ENCODE data around the gene USH2A. TPM values are rescaled to one million over a fixed set of nuclear protein-coding genes. Genes with fewer than 3 reads are reported as not detected.
A peak's percentile ranks its signal among the peaks of the same experiment; 100 is the strongest.

USH2A gene
- total RNA-seq, 1 donor from 2014 or later: 0.04 TPM

- Mint-ChIP-seq H3K9me3 (no peaks in the 10 kb centered on the region), H3K27ac (no peak overlapping the region), H3K4me3 (no peak overlapping the region), H3K36me3 (no peaks in the 10 kb centered on the region), H3K4me1 (peaks cover 23% of the 10 kb centered on the region), H3K27me3 (ENCODE audit: insufficient read depth, low read depth) (no peaks in the 10 kb centered on the region)
- Histone ChIP-seq H3K4me2 (no peak overlapping the region), H3F3A (ENCODE audit: low read depth) (no peaks in the 10 kb centered on the region), H3K9ac (no peak overlapping the region), H3K36me3 (no peaks in the 10 kb centered on the region), H3K27me3 (no peaks in the 10 kb centered on the region), H3K4me1 (no peaks in the 10 kb centered on the region), H3K79me2 (ENCODE audit: low read depth) (no peaks in the 10 kb centered on the region), H3K27ac (no peak overlapping the region), H4K20me1 (ENCODE audit: low read depth) (no peaks in the 10 kb centered on the region), H3K9me3 (ENCODE audit: low read depth) (no peaks in the 10 kb centered on the region), H3K4me3 (no peak overlapping the region), H2AFZ (replicated peaks) (no peak overlapping the region)
- DNase-seq (ENCODE audit: low spot score): no peak
- TF ChIP-seq, protein P1, sequence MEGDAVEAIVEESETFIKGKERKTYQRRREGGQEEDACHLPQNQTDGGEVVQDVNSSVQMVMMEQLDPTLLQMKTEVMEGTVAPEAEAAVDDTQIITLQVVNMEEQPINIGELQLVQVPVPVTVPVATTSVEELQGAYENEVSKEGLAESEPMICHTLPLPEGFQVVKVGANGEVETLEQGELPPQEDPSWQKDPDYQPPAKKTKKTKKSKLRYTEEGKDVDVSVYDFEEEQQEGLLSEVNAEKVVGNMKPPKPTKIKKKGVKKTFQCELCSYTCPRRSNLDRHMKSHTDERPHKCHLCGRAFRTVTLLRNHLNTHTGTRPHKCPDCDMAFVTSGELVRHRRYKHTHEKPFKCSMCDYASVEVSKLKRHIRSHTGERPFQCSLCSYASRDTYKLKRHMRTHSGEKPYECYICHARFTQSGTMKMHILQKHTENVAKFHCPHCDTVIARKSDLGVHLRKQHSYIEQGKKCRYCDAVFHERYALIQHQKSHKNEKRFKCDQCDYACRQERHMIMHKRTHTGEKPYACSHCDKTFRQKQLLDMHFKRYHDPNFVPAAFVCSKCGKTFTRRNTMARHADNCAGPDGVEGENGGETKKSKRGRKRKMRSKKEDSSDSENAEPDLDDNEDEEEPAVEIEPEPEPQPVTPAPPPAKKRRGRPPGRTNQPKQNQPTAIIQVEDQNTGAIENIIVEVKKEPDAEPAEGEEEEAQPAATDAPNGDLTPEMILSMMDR (IDR thresholded peaks at IDR 0.05): no peak
- TF ChIP-seq EZH2phosphoT487 (IDR thresholded peaks at IDR 0.05) (no peak), EZH2 (IDR thresholded peaks at IDR 0.05) (no peak)
Measured at GRCh38 chr1:216076751-216077150, 346.5 kb downstream of the USH2A start.

- Histone ChIP-seq H3K9ac (no peak overlapping the region), H3K79me2 (ENCODE audit: low read depth) (no peaks in the 10 kb centered on the region), H3F3A (ENCODE audit: low read depth) (no peaks in the 10 kb centered on the region), H3K27me3 (no peaks in the 10 kb centered on the region), H3K36me3 (no peaks in the 10 kb centered on the region), H2AFZ (replicated peaks) (peak overlapping the region; percentile 38), H3K4me3 (no peak overlapping the region), H3K4me1 (no peaks in the 10 kb centered on the region), H3K27ac (no peak overlapping the region), H3K9me3 (ENCODE audit: low read depth) (no peaks in the 10 kb centered on the region), H3K4me2 (no peak overlapping the region), H4K20me1 (ENCODE audit: low read depth) (no peaks in the 10 kb centered on the region)
- no peak for DNase-seq (ENCODE audit: low spot score)
- peaks cover 23% of the 10 kb centered on the region for H3K4me1 Mint-ChIP-seq
- TF ChIP-seq, protein P1 (IDR thresholded peaks at IDR 0.05): no peak
- TF ChIP-seq EZH2 (IDR thresholded peaks at IDR 0.05) (no peak), EZH2phosphoT487 (IDR thresholded peaks at IDR 0.05) (no peak)
- H3K27me3 Mint-ChIP-seq (ENCODE audit: insufficient read depth, low read depth): no peaks in the 10 kb centered on the region
- H3K36me3 Mint-ChIP-seq: no peaks in the 10 kb centered on the region
- no peak overlapping the region for H3K4me3 Mint-ChIP-seq
- no peaks in the 10 kb centered on the region for H3K9me3 Mint-ChIP-seq
- H3K27ac Mint-ChIP-seq: no peak overlapping the region
Measured at GRCh38 chr1:216075339-216075738, 347.9 kb downstream of the USH2A start.

DNA sequence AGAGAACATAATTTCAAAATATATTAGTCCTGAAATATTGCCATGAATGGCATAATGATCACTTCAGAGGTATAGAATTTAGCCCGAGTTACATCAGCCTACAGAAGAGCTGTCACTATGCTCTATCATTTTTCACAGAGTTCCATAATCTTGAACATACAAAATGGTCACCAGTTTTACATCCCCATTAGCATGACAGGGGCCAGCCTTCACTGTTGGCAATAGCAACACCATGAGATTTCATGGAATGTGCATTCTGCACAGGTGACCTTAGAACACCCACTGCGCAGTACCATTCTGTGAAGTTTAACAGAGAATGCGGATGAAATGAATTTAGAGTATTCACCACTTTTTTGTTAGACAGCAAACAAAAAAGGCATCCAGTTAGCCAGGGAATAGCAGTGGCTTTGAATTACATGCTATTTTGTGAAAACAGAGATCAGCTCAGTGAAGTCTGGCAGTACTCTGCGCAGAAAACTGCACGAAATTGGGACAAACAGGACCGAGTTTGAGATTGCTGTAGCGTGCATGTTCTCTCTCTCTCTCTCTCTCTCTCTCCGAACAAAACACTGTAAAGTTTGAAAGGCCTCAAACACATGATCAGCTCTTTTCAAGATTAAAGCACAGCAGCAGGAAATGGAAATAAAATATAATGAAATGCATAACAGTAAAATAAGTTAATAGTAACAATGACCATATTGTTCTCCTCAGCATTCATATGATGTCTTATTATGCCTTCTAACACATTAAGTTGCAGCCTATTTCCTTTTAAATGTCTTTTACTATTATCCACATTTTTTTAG, 349.3 kb downstream of the USH2A start:
- Histone ChIP-seq H3K79me2 (ENCODE audit: low read depth) (no peaks in the 10 kb centered on the region), H3K4me1 (no peaks in the 10 kb centered on the region), H2AFZ (replicated peaks) (no peak overlapping the region), H3K9ac (no peak overlapping the region), H3F3A (ENCODE audit: low read depth) (no peaks in the 10 kb centered on the region), H3K4me2 (no peak overlapping the region), H3K27ac (no peak overlapping the region), H3K4me3 (no peak overlapping the region), H4K20me1 (ENCODE audit: low read depth) (no peaks in the 10 kb centered on the region), H3K9me3 (ENCODE audit: low read depth) (no peaks in the 10 kb centered on the region), H3K36me3 (no peaks in the 10 kb centered on the region), H3K27me3 (no peaks in the 10 kb centered on the region)
- Mint-ChIP-seq H3K9me3 (no peaks in the 10 kb centered on the region), H3K27ac (no peak overlapping the region), H3K36me3 (no peaks in the 10 kb centered on the region), H3K27me3 (ENCODE audit: insufficient read depth, low read depth) (no peaks in the 10 kb centered on the region), H3K4me3 (no peak overlapping the region), H3K4me1 (peaks cover 23% of the 10 kb centered on the region)
- no peak for TF ChIP-seq EZH2phosphoT487 (IDR thresholded peaks at IDR 0.05)
- TF ChIP-seq, protein P1 (IDR thresholded peaks at IDR 0.05): no peak
- TF ChIP-seq EZH2 (IDR thresholded peaks at IDR 0.05): no peak
- no peak for DNase-seq (ENCODE audit: low spot score)
